ENCODE results near the gene NR2F1-AS1. TPM values are rescaled to one million over a fixed set of nuclear protein-coding genes. Genes with fewer than 3 reads are reported as not detected.

NR2F1-AS1 gene
- total RNA-seq, 4 donors from 2014 or later, result 0.13 to 0.85 TPM; not detected in 2

DNA sequence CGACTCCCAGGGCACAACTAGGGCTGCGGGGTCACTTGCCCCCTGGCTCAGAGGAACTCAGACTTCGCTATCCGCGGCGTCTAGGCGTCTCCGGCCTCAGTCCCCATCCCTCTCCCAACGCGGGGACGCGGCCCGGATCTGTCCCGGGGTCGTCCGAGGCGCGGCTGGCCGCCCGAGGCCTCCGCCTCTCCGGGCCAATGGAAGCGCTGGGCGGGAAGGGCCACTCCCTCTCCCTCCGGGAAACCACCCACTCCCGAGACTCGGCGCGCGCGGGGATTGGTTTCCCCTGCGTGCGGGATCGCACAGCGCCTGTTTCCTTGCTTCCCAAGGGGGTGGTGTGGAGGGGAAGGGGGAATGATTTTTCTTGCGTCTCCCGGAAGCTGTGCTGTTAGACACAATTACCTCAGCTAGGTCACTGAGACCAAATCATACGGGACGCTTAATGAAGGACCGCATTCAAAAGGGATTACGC lies 40.3 kb upstream of the NR2F1-AS1 start:
- Histone ChIP-seq H3K9me3 (no peaks in the 10 kb centered on the region), H3K4me3 (peak overlapping the region; percentile 71 to 81 (median 74)), H3K36me3 (no peaks in the 10 kb centered on the region), H3K4me1 (peaks cover 0 to 10% of the 10 kb centered on the region in 2 donors), H3K27ac (peak overlapping the region; percentile 26 to 63 (median 60)), H3K27me3 (peaks cover 0 to 4% (median under 1%) of the 10 kb centered on the region in 3 donors)
- TF ChIP-seq POLR2A (IDR thresholded peaks at IDR 0.05), result no peak
- TF ChIP-seq, protein P1, sequence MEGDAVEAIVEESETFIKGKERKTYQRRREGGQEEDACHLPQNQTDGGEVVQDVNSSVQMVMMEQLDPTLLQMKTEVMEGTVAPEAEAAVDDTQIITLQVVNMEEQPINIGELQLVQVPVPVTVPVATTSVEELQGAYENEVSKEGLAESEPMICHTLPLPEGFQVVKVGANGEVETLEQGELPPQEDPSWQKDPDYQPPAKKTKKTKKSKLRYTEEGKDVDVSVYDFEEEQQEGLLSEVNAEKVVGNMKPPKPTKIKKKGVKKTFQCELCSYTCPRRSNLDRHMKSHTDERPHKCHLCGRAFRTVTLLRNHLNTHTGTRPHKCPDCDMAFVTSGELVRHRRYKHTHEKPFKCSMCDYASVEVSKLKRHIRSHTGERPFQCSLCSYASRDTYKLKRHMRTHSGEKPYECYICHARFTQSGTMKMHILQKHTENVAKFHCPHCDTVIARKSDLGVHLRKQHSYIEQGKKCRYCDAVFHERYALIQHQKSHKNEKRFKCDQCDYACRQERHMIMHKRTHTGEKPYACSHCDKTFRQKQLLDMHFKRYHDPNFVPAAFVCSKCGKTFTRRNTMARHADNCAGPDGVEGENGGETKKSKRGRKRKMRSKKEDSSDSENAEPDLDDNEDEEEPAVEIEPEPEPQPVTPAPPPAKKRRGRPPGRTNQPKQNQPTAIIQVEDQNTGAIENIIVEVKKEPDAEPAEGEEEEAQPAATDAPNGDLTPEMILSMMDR (IDR thresholded peaks at IDR 0.05 in 4 of 5, conservative IDR thresholded peaks at IDR 0.05 in 1 of 5), result no peak
- in situ Hi-C loops (cut with MboI; ENCODE audit: low sequenced_read_pairs in 4 of 4) (loop anchor here in 2 of 4 donors (25.0 kb wide), 2 partner anchors 291 to 491 kb away; a partner anchor contains a TSS), intact Hi-C loops (cut with DNase I; ENCODE audit: low total_unique reads) (loop anchor here (5.0 kb wide), 1 partner anchor 44 kb away; no protein-coding TSS in a partner anchor)
- ATAC-seq (peak; percentile 60 to 63), DNase-seq (peak in 1 of 2 donors; percentile 40)

DNA sequence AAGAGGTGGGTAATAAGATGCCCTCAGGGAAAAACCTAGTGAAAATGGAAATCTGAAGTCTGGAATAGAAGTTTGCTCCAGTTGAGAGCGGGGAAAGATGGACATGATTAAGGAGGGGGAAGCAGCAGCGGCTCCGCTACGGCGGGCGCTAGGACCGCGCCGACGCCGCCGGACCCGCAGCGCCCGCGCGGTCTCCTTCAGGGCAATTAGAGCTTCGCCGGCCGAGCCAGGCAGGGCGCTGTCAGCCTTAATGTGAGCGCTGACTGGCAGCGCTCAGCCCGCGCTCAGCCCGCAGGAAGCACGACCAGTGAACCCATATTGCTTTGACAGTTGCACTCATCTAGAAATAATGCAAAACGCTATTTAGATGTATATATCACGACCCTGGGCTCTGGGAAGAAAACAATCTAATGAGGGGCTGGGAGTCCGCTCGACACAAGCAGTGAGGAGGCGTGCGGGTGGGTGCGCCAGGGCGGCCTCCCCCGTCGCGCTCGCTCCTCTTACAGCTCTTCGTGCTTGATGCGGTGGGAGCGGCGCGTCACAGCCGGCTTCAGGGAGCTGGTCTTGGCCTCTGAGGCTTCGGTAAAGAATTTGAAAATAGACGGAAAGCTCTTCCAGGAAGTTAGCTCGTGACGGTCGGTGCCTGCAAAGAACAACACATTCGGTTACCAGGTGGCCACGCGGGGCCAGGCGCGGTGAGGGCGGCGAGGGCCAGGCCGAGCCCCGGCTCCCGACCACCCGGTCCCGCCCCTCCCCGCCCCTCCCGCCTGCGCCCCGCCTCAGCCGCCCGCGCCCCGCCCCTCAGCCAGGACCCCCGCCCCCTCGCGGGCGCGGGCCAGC lies 39.7 kb upstream of the NR2F1-AS1 start:
- H3K4me3 ChIP-seq, result peak overlapping the region; percentile 71 to 81 (median 74)
- no peak for TF ChIP-seq POLR2A (IDR thresholded peaks at IDR 0.05)
- TF ChIP-seq, protein P1 (IDR thresholded peaks at IDR 0.05 in 4 of 5, conservative IDR thresholded peaks at IDR 0.05 in 1 of 5), result no peak
- H3K27me3 ChIP-seq, result peaks cover 0 to 6% (median 6%) of the 10 kb centered on the region in 3 donors
- H3K4me1 ChIP-seq, result peaks cover 0 to 10% of the 10 kb centered on the region in 2 donors
- H3K27ac ChIP-seq, result peak overlapping the region; percentile 58 to 63 (median 60)
- no peaks in the 10 kb centered on the region for H3K9me3 ChIP-seq
- intact Hi-C loops (cut with DNase I; ENCODE audit: low total_unique reads), result loop anchor here (5.0 kb wide), 1 partner anchor 43 kb away; no protein-coding TSS in a partner anchor
- no peak for DNase-seq
- in situ Hi-C loops (cut with MboI; ENCODE audit: low sequenced_read_pairs in 4 of 4), result loop anchor here in 2 of 4 donors (25.0 kb wide), 2 partner anchors 292 to 492 kb away; a partner anchor contains a TSS
- H3K36me3 ChIP-seq, result no peaks in the 10 kb centered on the region
- peak; percentile 75 to 79 for ATAC-seq

DNA sequence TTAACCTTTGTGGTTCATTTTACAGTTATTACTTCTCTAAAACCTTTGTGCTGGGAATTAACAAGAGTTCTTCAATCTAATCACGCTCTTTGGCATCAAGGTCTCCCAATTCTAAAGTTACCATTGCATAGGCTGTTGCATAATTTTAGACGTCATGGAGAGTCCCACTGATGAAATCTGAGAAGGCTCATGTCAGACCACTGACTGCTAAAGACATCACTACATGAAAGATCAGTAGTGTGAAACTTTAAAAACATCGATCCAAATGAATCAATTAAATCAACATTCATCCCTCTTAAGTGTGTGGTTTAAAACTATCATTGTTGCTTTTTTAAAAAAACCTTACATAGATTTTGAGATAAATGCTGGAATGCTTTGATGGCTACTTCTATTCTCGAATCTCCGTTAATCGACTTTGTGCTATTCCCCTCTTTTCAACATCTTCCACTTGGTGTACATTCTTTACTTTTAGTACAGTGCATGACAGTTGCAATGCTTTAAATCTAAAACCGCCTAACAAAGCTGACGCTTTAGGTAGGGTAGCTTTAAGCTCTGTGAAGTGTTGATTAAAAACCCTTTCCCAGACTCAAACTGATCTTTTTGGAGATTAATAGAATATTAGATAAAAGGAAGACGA lies 35.6 kb upstream of the NR2F1-AS1 start:
- Histone ChIP-seq H3K36me3 (no peaks in the 10 kb centered on the region), H3K27ac (no peak overlapping the region), H3K9me3 (no peaks in the 10 kb centered on the region), H3K4me1 (peaks cover 0 to 7% of the 10 kb centered on the region in 2 donors), H3K27me3 (peaks cover 31 to 44% (median 44%) of the 10 kb centered on the region in 3 donors), H3K4me3 (no peak overlapping the region)
- in situ Hi-C loops (cut with MboI; ENCODE audit: low sequenced_read_pairs in 4 of 4), result loop anchor here in 2 of 4 donors (25.0 kb wide), 2 partner anchors 296 to 496 kb away; a partner anchor contains a TSS
- ATAC-seq (no peak), DNase-seq (no peak)
- intact Hi-C loops (cut with DNase I; ENCODE audit: low total_unique reads), result no loop called here
- no peak for TF ChIP-seq POLR2A (IDR thresholded peaks at IDR 0.05)
- TF ChIP-seq, protein P1 (IDR thresholded peaks at IDR 0.05 in 4 of 5, conservative IDR thresholded peaks at IDR 0.05 in 1 of 5), result no peak

DNA sequence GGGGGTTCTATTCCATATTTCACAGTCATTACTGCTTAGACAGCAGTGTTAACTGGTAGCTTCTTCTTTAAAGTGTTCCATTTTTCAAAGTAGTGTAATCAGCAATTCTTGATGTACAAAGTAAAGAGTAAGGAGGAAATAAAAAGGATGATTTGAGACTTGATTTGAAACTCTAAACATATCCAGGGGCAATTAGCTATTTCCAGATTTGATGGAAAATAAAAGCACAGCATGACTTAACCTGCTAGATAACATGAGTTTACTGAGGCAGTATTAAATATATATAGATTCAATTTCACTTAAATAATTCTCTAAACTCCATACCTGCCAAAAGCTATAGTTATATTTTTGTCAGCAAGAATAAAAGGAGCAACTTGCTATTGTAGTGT lies 31.8 kb upstream of the NR2F1-AS1 start:
- DNase-seq (no peak), ATAC-seq (no peak)
- Histone ChIP-seq H3K4me3 (no peak overlapping the region), H3K27me3 (peaks cover 69 to 82% (median 81%) of the 10 kb centered on the region in 3 donors), H3K36me3 (no peaks in the 10 kb centered on the region), H3K27ac (no peak overlapping the region), H3K4me1 (peaks cover 3 to 4% of the 10 kb centered on the region in 2 donors), H3K9me3 (no peaks in the 10 kb centered on the region)
- intact Hi-C loops (cut with DNase I; ENCODE audit: low total_unique reads), result no loop called here
- no peak for TF ChIP-seq POLR2A (IDR thresholded peaks at IDR 0.05)
- TF ChIP-seq, protein P1 (IDR thresholded peaks at IDR 0.05 in 4 of 5, conservative IDR thresholded peaks at IDR 0.05 in 1 of 5), result no peak
- in situ Hi-C loops (cut with MboI; ENCODE audit: low sequenced_read_pairs in 4 of 4), result loop anchor here in 2 of 4 donors (25.0 kb wide), 2 partner anchors 299 to 499 kb away; a partner anchor contains a TSS

Measured in gastrocnemius medialis (tissue), 4 donors.